Liver (tissue), 9 donors: ENCODE results near the gene CFAP99. TPM values are rescaled to one million over a fixed set of nuclear protein-coding genes. Genes with fewer than 3 reads are reported as not detected.

Experiments
- DNase-seq: peaks from one replicate; pipeline ENCODE4 v3.0.0-alpha.2; 2017; ENCODE audit warnings: low spot score
- H3K27ac ChIP-seq, 2 donors: one replicate each; pipeline ENCODE4 v1.7.0; 2013; ENCODE audit warnings: inconsistent platforms in 2 of 2, low read length in 2 of 2, control low read depth in 1 of 2, low read depth in 1 of 2, mild to moderate bottlenecking in 1 of 2
- H3K27me3 ChIP-seq, 4 donors: one replicate each; pipeline versions ENCODE4 v1.6.1 to v1.7.0; 2013; ENCODE audit warnings: low read length in 3 of 4, inconsistent platforms in 1 of 4, mild to moderate bottlenecking in 1 of 4, moderate library complexity in 1 of 4; ENCODE audit not compliant: control insufficient read depth in 4 of 4, insufficient read depth in 4 of 4
- H3K36me3 ChIP-seq, 4 donors: one replicate each; pipeline versions ENCODE4 v1.6.1 to v1.7.0; 2013; ENCODE audit warnings: low read length in 3 of 4, mild to moderate bottlenecking in 3 of 4, low read depth in 1 of 4, moderate library complexity in 1 of 4; ENCODE audit not compliant: control insufficient read depth in 4 of 4, insufficient read depth in 3 of 4
- H3K4me1 ChIP-seq, 4 donors: one replicate each; pipeline versions ENCODE4 v1.6.1 to v1.7.0; 2013; ENCODE audit warnings: low read length in 3 of 4, mild to moderate bottlenecking in 3 of 4, moderate library complexity in 1 of 4; ENCODE audit not compliant: control insufficient read depth in 4 of 4, insufficient read depth in 4 of 4
- H3K4me3 ChIP-seq, 3 donors: one replicate each; pipeline versions ENCODE4 v1.6.1 to v1.7.0; 2013; ENCODE audit warnings: low read length in 3 of 3, control low read depth in 1 of 3, low read depth in 1 of 3, mild to moderate bottlenecking in 1 of 3
- H3K9ac ChIP-seq, 2 donors: one replicate each; pipeline ENCODE4 v1.7.0; 2013; ENCODE audit warnings: low read length in 2 of 2, mild to moderate bottlenecking in 2 of 2, moderate library complexity in 2 of 2, control low read depth in 1 of 2, low read depth in 1 of 2
- H3K9me3 ChIP-seq, 4 donors: one replicate each; pipeline versions ENCODE4 v1.6.1 to v1.7.0; 2013; ENCODE audit warnings: low read length in 3 of 4; ENCODE audit not compliant: control insufficient read depth in 4 of 4
- EGR1 ChIP-seq, 2 donors: IDR thresholded peaks; 2 replicates each; pipeline ENCODE4 v1.6.1; 2016 to 2018; ENCODE audit warnings: antibody characterized with exemption in 2 of 2, low read depth in 2 of 2
- FOXA2 ChIP-seq: IDR thresholded peaks from 2 replicates; pipeline ENCODE4 v1.6.1; 2016; ENCODE audit warnings: antibody characterized with exemption
- GABPA ChIP-seq, 2 donors: IDR thresholded peaks in 1 of 2; conservative IDR thresholded peaks in 1 of 2; 2 replicates each; pipeline ENCODE4 v1.6.1; 2016; ENCODE audit warnings: antibody characterized with exemption in 2 of 2, mild to moderate bottlenecking in 1 of 2, moderate library complexity in 1 of 2
- HNF4A ChIP-seq, 2 donors: conservative IDR thresholded peaks; 2 replicates each; pipeline ENCODE4 v1.6.1; 2016; ENCODE audit warnings: antibody characterized with exemption in 2 of 2, mild to moderate bottlenecking in 2 of 2
- HNF4G ChIP-seq: IDR thresholded peaks from 2 replicates; pipeline ENCODE4 v1.6.1; 2016; ENCODE audit warnings: antibody characterized with exemption
- JUND ChIP-seq, 2 donors: IDR thresholded peaks; 2 replicates each; pipeline ENCODE4 v1.6.1; 2016; ENCODE audit warnings: antibody characterized with exemption in 2 of 2
- RAD21 ChIP-seq, 2 donors: IDR thresholded peaks; 2 replicates each; pipeline ENCODE4 v1.6.1; 2016; ENCODE audit warnings: antibody characterized with exemption in 2 of 2, mild to moderate bottlenecking in 2 of 2
- RXRA ChIP-seq, 2 donors: IDR thresholded peaks; 2 replicates each; pipeline ENCODE4 v1.6.1; 2017 to 2018; ENCODE audit warnings: antibody characterized with exemption in 2 of 2, mild to moderate bottlenecking in 1 of 2
- SP1 ChIP-seq: IDR thresholded peaks from 2 replicates; pipeline ENCODE4 v1.6.1; 2018; ENCODE audit warnings: antibody characterized with exemption, mild to moderate bottlenecking
- WGBS: extraction: QIAGEN DNeasy Blood & Tissue Kit; methylation state at CpG from one replicate; pipeline ENCODE4 v1.1.7; 2013; 5-methylcytosine and 5-hydroxymethylcytosine counted together
- polyA plus RNA-seq, 2 donors: library from polyadenylated mRNA; stranded (reverse) in 1 of 2; unstranded in 1 of 2; fragments of 200-250 nt in 1 of 2; fragments of >200 nt in 1 of 2; fragmentation: Nextera tagmentation in 1 of 2; extraction: Ambion mirVana in 1 of 2; gene quantifications; one replicate each; pipeline versions ENCODE4 v1.2.1 to v1.2.3, GENCODE V29; 2013 to 2015
- total RNA-seq, 2 donors: library from RNA; depleted of rRNA; stranded (reverse); fragments of >200 nt; gene quantifications; one replicate each; pipeline ENCODE4 v1.2.3, GENCODE V29; 2014
- TF ChIP-seq, protein P1 (sequence below): IDR thresholded peaks from 2 replicates; pipeline ENCODE4 v1.6.1; 2016; ENCODE audit warnings: antibody characterized with exemption, mild to moderate bottlenecking
- TF ChIP-seq, protein P2 (sequence below): IDR thresholded peaks from 2 replicates; pipeline ENCODE4 v1.6.1; 2016; ENCODE audit warnings: antibody characterized with exemption
- TF ChIP-seq, protein P3 (sequence below): IDR thresholded peaks from 2 replicates; pipeline ENCODE4 v1.6.1; 2016; ENCODE audit warnings: antibody characterized with exemption
- TF ChIP-seq, protein P4 (sequence below): fragments of 150-350 bp; IDR thresholded peaks from 2 replicates; pipeline ENCODE4 v1.5.1; 2017; ENCODE audit warnings: improper control_type of control experiment, low read depth, low read length; ENCODE audit not compliant: missing input control
- donor health status: healthy.
- donor health status: healthy.
- donor health status: healthy.
- donor health status: healthy.
- donor health status: healthy.

Gene CFAP99
- total and polyA plus RNA-seq, 4 donors: 0.33 to 0.36 TPM; not detected in 2

DNA sequence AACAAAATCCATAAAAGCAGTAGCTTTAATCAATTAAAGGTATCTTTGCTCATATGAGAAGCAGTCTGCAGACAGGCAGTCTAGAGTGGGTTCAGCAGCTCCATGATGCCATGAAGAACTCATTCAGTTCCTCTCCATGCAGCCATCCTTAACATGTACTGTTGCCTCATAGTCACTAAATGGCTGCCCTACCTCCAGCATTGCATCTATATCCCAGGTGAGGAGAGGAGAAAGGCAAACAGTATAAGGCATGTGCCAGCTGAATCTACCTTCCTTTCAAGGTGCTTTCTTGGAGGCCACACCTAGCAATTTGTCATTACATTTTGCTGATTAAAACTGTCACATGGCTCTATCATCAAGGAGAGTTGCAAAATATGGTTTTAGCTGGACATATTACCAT is 13.2 kb downstream of the CFAP99 start:
- Histone ChIP-seq H3K4me3 (no peak overlapping the region), H3K9me3 (peaks cover 0 to 4% (median 1%) of the 10 kb centered on the region in 4 donors), H3K27ac (no peak overlapping the region), H3K4me1 (no peaks in the 10 kb centered on the region), H3K27me3 (no peaks in the 10 kb centered on the region), H3K36me3 (no peaks in the 10 kb centered on the region), H3K9ac (no peak overlapping the region)
- DNase-seq: no peak
- TF ChIP-seq SP1: no peak
- TF ChIP-seq FOXA2: no peak
- TF ChIP-seq, protein P1, sequence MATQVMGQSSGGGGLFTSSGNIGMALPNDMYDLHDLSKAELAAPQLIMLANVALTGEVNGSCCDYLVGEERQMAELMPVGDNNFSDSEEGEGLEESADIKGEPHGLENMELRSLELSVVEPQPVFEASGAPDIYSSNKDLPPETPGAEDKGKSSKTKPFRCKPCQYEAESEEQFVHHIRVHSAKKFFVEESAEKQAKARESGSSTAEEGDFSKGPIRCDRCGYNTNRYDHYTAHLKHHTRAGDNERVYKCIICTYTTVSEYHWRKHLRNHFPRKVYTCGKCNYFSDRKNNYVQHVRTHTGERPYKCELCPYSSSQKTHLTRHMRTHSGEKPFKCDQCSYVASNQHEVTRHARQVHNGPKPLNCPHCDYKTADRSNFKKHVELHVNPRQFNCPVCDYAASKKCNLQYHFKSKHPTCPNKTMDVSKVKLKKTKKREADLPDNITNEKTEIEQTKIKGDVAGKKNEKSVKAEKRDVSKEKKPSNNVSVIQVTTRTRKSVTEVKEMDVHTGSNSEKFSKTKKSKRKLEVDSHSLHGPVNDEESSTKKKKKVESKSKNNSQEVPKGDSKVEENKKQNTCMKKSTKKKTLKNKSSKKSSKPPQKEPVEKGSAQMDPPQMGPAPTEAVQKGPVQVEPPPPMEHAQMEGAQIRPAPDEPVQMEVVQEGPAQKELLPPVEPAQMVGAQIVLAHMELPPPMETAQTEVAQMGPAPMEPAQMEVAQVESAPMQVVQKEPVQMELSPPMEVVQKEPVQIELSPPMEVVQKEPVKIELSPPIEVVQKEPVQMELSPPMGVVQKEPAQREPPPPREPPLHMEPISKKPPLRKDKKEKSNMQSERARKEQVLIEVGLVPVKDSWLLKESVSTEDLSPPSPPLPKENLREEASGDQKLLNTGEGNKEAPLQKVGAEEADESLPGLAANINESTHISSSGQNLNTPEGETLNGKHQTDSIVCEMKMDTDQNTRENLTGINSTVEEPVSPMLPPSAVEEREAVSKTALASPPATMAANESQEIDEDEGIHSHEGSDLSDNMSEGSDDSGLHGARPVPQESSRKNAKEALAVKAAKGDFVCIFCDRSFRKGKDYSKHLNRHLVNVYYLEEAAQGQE: no peak
- TF ChIP-seq RAD21 (IDR thresholded peaks at IDR 0.05): no peak
- no peak for TF ChIP-seq GABPA (IDR thresholded peaks at IDR 0.05 in 1 of 2, conservative IDR thresholded peaks at IDR 0.05 in 1 of 2)
- TF ChIP-seq HNF4G: no peak
- TF ChIP-seq HNF4A (conservative IDR thresholded peaks at IDR 0.05): no peak
- no peak for TF ChIP-seq RXRA (IDR thresholded peaks at IDR 0.05)
- TF ChIP-seq, protein P2, sequence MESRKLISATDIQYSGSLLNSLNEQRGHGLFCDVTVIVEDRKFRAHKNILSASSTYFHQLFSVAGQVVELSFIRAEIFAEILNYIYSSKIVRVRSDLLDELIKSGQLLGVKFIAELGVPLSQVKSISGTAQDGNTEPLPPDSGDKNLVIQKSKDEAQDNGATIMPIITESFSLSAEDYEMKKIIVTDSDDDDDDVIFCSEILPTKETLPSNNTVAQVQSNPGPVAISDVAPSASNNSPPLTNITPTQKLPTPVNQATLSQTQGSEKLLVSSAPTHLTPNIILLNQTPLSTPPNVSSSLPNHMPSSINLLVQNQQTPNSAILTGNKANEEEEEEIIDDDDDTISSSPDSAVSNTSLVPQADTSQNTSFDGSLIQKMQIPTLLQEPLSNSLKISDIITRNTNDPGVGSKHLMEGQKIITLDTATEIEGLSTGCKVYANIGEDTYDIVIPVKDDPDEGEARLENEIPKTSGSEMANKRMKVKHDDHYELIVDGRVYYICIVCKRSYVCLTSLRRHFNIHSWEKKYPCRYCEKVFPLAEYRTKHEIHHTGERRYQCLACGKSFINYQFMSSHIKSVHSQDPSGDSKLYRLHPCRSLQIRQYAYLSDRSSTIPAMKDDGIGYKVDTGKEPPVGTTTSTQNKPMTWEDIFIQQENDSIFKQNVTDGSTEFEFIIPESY: no peak

DNA sequence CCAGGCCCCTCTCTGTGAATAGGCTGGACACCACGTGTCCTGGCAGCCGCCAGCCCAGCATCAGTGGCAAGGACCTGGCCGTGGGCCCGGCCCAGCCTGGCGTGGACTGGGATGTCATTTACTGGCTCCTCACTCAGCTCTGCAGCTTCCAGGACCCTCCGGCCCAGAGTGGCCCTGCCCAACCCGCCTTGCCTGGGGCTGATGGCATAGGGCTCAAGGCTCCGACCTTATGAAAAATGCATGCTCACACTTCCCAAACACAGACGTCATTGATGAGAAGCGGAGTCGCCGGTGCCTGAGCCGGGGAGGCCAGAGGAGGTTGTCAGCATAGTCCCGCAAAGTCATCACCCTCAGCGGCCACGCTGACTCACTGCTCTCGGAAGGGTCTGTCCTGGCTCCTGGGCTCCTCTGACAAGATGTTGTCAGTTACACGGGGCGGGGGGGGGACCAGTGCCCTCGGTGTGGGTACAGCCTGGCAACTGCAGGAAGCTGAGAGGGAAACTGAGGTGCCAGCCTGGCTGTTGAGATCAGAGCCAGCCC is 14.3 kb downstream of the CFAP99 start:
- no peaks in the 10 kb centered on the region for H3K27me3 ChIP-seq
- H3K4me1 ChIP-seq: no peaks in the 10 kb centered on the region
- peaks cover 0 to 4% (median 1%) of the 10 kb centered on the region in 4 donors for H3K9me3 ChIP-seq
- 83% methylated on average over 20 of the region's 20 CpGs for WGBS
- no peak for DNase-seq
- H3K9ac ChIP-seq: no peak overlapping the region
- H3K27ac ChIP-seq: no peak overlapping the region
- H3K36me3 ChIP-seq: no peaks in the 10 kb centered on the region
- TF ChIP-seq HNF4A (conservative IDR thresholded peaks at IDR 0.05) (no peak), RAD21 (IDR thresholded peaks at IDR 0.05) (no peak), EGR1 (IDR thresholded peaks at IDR 0.05; ENCODE audit: low read depth in 2 of 2) (no peak), JUND (IDR thresholded peaks at IDR 0.05) (no peak)
- TF ChIP-seq, protein P3, sequence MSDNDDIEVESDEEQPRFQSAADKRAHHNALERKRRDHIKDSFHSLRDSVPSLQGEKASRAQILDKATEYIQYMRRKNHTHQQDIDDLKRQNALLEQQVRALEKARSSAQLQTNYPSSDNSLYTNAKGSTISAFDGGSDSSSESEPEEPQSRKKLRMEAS: no peak
- TF ChIP-seq, protein P4, sequence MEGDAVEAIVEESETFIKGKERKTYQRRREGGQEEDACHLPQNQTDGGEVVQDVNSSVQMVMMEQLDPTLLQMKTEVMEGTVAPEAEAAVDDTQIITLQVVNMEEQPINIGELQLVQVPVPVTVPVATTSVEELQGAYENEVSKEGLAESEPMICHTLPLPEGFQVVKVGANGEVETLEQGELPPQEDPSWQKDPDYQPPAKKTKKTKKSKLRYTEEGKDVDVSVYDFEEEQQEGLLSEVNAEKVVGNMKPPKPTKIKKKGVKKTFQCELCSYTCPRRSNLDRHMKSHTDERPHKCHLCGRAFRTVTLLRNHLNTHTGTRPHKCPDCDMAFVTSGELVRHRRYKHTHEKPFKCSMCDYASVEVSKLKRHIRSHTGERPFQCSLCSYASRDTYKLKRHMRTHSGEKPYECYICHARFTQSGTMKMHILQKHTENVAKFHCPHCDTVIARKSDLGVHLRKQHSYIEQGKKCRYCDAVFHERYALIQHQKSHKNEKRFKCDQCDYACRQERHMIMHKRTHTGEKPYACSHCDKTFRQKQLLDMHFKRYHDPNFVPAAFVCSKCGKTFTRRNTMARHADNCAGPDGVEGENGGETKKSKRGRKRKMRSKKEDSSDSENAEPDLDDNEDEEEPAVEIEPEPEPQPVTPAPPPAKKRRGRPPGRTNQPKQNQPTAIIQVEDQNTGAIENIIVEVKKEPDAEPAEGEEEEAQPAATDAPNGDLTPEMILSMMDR: no peak
- TF ChIP-seq, protein P2: no peak
- H3K4me3 ChIP-seq: no peak overlapping the region
